Measurements from ENCODE around the gene PPP1R7. TPM values are rescaled to one million over a fixed set of nuclear protein-coding genes. Genes with fewer than 3 reads are reported as not detected.

Gene PPP1R7
- total and polyA plus RNA-seq, 8 donors, result 21.5 to 38.7 (median 31.5) TPM

DNA sequence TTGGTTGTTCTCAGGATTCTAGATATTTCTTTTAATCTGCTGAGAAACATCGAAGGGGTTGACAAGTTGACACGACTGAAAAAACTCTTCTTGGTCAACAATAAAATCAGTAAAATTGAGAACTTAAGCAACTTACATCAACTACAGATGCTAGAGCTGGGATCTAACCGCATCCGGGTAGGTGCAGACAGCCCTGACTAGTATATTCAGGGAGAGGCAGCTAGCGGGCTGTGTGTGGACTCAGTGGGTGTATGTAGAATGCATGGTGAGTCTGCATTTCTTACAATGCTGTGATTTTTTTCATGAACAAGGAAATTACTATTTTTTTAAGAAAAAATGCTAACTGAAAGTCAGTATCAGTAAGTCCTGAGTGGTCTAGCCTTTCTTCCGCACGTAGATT lies 10.1 kb downstream of the PPP1R7 start:
- no peak for DNase-seq
- FAIRE-seq, result no peak
- WGBS, 2 donors, result 90 to 93% methylated on average over 7 of the region's 7 CpGs
- intact Hi-C loops (cut with DNase I), result no loop called here
- Histone ChIP-seq H3K36me3 (peaks cover 9 to 45% (median 10%) of the 10 kb centered on the region in 3 donors), H3K9me3 (no peaks in the 10 kb centered on the region), H3K27ac (no peak overlapping the region), H3K4me3 (no peak overlapping the region), H3K27me3 (no peaks in the 10 kb centered on the region), H3K4me1 (no peaks in the 10 kb centered on the region)
- ATAC-seq, result no peak
- TF ChIP-seq, protein P1, sequence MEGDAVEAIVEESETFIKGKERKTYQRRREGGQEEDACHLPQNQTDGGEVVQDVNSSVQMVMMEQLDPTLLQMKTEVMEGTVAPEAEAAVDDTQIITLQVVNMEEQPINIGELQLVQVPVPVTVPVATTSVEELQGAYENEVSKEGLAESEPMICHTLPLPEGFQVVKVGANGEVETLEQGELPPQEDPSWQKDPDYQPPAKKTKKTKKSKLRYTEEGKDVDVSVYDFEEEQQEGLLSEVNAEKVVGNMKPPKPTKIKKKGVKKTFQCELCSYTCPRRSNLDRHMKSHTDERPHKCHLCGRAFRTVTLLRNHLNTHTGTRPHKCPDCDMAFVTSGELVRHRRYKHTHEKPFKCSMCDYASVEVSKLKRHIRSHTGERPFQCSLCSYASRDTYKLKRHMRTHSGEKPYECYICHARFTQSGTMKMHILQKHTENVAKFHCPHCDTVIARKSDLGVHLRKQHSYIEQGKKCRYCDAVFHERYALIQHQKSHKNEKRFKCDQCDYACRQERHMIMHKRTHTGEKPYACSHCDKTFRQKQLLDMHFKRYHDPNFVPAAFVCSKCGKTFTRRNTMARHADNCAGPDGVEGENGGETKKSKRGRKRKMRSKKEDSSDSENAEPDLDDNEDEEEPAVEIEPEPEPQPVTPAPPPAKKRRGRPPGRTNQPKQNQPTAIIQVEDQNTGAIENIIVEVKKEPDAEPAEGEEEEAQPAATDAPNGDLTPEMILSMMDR (IDR thresholded peaks at IDR 0.05), result no peak

DNA sequence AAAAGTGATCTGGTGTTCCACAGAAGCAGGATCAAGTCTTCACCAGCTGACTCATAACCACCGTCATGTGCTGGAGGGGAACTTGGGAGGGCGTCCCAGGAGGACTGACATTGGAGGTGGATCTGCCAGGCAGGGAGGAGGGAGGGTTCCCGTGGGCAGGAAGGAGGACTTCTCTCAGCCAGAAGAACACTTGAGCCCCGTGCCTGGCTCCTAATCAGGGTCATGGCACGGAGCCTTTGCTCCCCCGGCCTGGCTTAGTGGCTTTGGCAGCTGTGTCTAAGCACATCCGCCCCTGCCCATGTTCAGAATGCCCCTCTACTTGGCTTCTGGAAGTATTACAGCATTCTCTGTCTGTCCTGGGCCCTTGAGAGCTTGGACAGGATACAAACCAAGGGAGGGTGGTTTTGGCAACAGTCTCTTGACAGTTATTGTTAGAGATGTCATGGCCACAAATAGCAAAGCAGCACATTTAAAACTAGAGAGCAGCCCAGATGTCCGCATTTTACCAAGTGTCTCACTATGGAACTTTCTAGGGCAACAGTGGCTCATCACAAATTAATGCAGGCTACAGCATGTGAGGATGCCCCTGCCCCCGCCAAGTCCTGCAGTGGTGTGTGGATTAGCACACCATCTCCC lies 11.5 kb downstream of the PPP1R7 start:
- intact Hi-C loops (cut with DNase I), result no loop called here
- Histone ChIP-seq H3K27ac (no peak overlapping the region), H3K4me1 (no peaks in the 10 kb centered on the region), H3K4me3 (no peak overlapping the region), H3K27me3 (no peaks in the 10 kb centered on the region), H3K36me3 (peaks cover 10 to 52% (median 13%) of the 10 kb centered on the region in 3 donors), H3K9me3 (no peaks in the 10 kb centered on the region)
- FAIRE-seq, result no peak
- peak in 3 of 4 donors; percentile 36 to 54 (median 49) for ATAC-seq
- peak in 1 of 6 donors; percentile 19 for DNase-seq
- 71 to 74% methylated on average over 9 of the region's 9 CpGs for WGBS, 2 donors
- TF ChIP-seq, protein P1 (IDR thresholded peaks at IDR 0.05), result no peak

DNA sequence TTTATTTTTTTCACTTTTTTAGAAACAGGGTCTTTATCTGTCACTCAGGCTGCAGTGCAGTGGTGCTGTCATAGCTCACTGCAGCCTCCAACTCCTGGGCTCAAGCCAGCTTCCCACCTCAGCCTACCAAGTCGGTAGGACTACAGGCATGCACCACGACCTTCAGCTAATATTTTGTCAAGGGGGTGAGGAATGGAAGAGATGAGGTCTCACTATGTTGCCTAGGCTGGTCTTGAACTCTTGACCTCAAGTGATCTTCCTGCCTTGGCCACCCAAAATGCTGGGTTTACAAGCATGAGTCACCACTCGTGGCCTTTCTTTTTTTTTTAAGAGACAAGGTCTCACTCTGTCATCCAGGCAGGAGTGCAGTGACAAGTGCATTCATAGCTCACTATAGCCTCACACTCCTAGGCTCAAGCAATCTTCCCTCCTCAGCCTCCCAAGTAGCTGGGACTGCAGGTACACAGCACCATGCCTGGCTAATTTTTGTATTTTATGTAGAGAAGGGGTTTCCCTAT lies 13.4 kb downstream of the PPP1R7 start:
- TF ChIP-seq, protein P1 (IDR thresholded peaks at IDR 0.05), result no peak
- Histone ChIP-seq H3K9me3 (no peaks in the 10 kb centered on the region), H3K27ac (no peak overlapping the region), H3K27me3 (no peaks in the 10 kb centered on the region), H3K4me3 (no peak overlapping the region), H3K4me1 (no peaks in the 10 kb centered on the region), H3K36me3 (peaks cover 4 to 56% (median 7%) of the 10 kb centered on the region in 3 donors)
- FAIRE-seq, result no peak
- no peak for DNase-seq
- WGBS, 2 donors, result 64 to 73% methylated on average over 3 of the region's 3 CpGs
- no peak for ATAC-seq
- intact Hi-C loops (cut with DNase I), result no loop called here

DNA sequence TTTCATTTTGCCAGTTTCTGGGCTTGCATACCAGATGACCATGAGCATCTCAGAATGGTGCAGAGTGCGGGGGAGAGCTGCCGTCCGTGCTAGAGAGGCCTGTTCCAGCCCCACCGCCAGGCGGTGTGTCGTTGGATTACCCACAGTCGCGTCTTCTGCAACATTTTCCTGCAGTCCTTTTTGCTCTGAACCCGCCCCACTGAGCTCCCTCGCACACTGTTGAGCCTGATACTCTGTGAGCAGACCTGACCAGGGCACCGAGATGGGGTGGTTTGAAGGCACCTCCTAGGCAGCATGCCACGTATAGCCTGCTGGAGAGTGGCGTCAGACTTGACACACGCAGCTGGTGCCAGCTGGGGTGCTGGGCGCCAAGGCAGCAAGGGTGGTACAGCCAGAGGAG lies 18.1 kb downstream of the PPP1R7 start:
- peak in 1 of 6 donors; percentile 23 for DNase-seq
- intact Hi-C loops (cut with DNase I), result no loop called here
- H3K36me3 ChIP-seq, result peaks cover 3 to 57% (median 12%) of the 10 kb centered on the region in 3 donors

More for the DNA sequence above, 18.1 kb downstream of the PPP1R7 start:
- FAIRE-seq (no peak), ATAC-seq (no peak)
- Histone ChIP-seq H3K9me3 (no peaks in the 10 kb centered on the region), H3K4me1 (no peaks in the 10 kb centered on the region), H3K4me3 (no peak overlapping the region), H3K27ac (no peak overlapping the region), H3K27me3 (no peaks in the 10 kb centered on the region)
- 93 to 95% methylated on average over 15 of the region's 15 CpGs for WGBS, 2 donors
- TF ChIP-seq, protein P1 (IDR thresholded peaks at IDR 0.05), result no peak
